PFSK-1 (cell line): ENCODE data around the gene DHRSX.

ENCODE experiments used
- FOXP2 ChIP-seq: optimal IDR thresholded peaks from 2 replicates; pipeline ENCODE3; 2011; ENCODE audit warnings: borderline replicate concordance, control low read depth, inconsistent platforms; ENCODE audit not compliant: insufficient read depth; ENCODE audit errors: extremely low read length, extremely low read depth
- POLR2AphosphoS5 ChIP-seq: IDR thresholded peaks from 2 replicates; pipeline ENCODE4 v1.6.1; 2012; ENCODE audit warnings: low read depth, mild to moderate bottlenecking, control low read depth, low read length, moderate library complexity
- SIN3A ChIP-seq: IDR thresholded peaks from 2 replicates; pipeline ENCODE4 v1.6.1; 2012; ENCODE audit warnings: mild to moderate bottlenecking, low read length, moderate library complexity, borderline replicate concordance; ENCODE audit not compliant: insufficient read depth
- TAF1 ChIP-seq: IDR thresholded peaks from 2 replicates; pipeline ENCODE4 v1.6.1; 2012; ENCODE audit warnings: low read length, control low read depth, borderline replicate concordance; ENCODE audit not compliant: insufficient read depth
- TF ChIP-seq, protein P1 (sequence below), 2 experiments: IDR thresholded peaks; 2 replicates each; pipeline versions ENCODE4 v1.6.1 to v1.8.0; 2011 to 2012; ENCODE audit warnings: low read depth in 2 of 2, low read length in 2 of 2, control low read depth in 1 of 2, inconsistent platforms in 1 of 2, mild to moderate bottlenecking in 1 of 2, moderate library complexity in 1 of 2; ENCODE audit not compliant: insufficient read depth in 1 of 2

DHRSX gene

GRCh38 chrX:2495595-2495994 is 5.2 kb downstream of the DHRSX start:
- TF ChIP-seq SIN3A = no peak
- TF ChIP-seq POLR2AphosphoS5 = no peak
- TF ChIP-seq FOXP2 = no peak
- TF ChIP-seq, protein P1, sequence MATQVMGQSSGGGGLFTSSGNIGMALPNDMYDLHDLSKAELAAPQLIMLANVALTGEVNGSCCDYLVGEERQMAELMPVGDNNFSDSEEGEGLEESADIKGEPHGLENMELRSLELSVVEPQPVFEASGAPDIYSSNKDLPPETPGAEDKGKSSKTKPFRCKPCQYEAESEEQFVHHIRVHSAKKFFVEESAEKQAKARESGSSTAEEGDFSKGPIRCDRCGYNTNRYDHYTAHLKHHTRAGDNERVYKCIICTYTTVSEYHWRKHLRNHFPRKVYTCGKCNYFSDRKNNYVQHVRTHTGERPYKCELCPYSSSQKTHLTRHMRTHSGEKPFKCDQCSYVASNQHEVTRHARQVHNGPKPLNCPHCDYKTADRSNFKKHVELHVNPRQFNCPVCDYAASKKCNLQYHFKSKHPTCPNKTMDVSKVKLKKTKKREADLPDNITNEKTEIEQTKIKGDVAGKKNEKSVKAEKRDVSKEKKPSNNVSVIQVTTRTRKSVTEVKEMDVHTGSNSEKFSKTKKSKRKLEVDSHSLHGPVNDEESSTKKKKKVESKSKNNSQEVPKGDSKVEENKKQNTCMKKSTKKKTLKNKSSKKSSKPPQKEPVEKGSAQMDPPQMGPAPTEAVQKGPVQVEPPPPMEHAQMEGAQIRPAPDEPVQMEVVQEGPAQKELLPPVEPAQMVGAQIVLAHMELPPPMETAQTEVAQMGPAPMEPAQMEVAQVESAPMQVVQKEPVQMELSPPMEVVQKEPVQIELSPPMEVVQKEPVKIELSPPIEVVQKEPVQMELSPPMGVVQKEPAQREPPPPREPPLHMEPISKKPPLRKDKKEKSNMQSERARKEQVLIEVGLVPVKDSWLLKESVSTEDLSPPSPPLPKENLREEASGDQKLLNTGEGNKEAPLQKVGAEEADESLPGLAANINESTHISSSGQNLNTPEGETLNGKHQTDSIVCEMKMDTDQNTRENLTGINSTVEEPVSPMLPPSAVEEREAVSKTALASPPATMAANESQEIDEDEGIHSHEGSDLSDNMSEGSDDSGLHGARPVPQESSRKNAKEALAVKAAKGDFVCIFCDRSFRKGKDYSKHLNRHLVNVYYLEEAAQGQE (IDR thresholded peaks at IDR 0.05; ENCODE audit: insufficient read depth in 1 of 2, low read depth in 2 of 2, low read length in 2 of 2) = no peak

DNA sequence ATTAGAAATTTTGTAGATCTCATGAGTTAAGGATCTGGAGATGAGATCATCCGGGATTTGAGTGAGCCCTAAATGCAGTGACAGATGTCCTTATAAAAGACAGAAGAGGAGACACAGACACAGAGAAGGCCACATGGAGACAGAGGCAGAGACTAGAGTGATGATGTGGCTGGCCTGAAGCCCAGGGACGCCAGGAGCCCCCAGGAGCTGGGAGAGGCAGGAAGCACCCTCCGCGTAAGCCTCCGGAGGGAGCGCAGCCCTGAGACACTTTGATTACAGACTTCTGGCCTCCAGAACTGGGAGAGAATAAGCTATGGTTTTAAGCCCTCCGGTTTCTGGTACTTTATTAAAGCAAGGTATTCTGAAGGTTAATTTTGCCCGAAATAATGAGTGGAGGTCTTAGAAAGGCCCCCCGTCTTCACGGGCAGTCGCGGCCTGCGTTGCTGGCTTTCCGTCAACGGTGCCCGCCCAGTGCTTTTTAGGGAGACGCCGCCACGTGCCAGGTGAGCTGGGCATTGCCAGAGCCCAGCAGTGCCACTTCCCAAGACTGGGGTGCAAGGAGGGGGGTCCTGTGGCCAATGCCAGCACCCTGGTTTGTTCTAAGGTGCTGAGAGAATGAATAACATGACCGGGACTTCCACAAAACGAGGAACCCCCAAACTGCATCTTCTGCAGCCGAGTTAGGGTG is 8.1 kb downstream of the DHRSX start:
- TF ChIP-seq FOXP2 (no peak), POLR2AphosphoS5 (no peak), SIN3A (no peak), TAF1 (no peak)
- TF ChIP-seq, protein P1 (IDR thresholded peaks at IDR 0.05; ENCODE audit: insufficient read depth in 1 of 2, low read depth in 2 of 2, low read length in 2 of 2) = no peak

- TF ChIP-seq POLR2AphosphoS5 (no peak), FOXP2 (no peak), TAF1 (no peak), SIN3A (no peak)
Measured at GRCh38 chrX:2490634-2491033, 10.1 kb downstream of the DHRSX start.

- no peak for TF ChIP-seq SIN3A
Measured at GRCh38 chrX:2489446-2490445, 11.0 kb downstream of the DHRSX start.

- TF ChIP-seq POLR2AphosphoS5 (no peak), TAF1 (no peak), SIN3A (no peak)
- TF ChIP-seq, protein P1 (IDR thresholded peaks at IDR 0.05; ENCODE audit: insufficient read depth in 1 of 2, low read depth in 2 of 2, low read length in 2 of 2) = no peak
Measured at GRCh38 chrX:2488621-2489285, 12.0 kb downstream of the DHRSX start.

DNA sequence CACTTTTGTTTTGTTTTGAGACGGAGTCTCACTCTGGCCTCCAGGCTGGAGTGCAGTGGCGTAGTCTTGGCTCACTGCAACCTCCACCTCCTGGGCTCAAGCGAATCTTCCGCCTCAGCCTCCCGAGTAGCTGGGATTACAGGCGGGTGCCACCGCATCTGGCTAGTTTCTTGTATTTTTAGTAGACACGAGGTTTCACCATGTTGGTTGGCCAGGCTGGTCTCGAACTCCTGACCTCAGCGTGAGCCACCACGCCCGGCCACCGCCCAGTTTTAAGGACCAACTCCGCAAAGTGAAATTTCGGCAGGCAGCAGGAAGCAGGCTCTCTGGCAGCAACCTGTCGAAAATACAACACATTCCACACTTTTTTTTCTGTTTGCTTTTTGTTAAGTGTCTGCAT is 13.4 kb downstream of the DHRSX start:
- TF ChIP-seq FOXP2 (no peak), TAF1 (no peak), SIN3A (no peak), POLR2AphosphoS5 (no peak)
- TF ChIP-seq, protein P1 (IDR thresholded peaks at IDR 0.05; ENCODE audit: insufficient read depth in 1 of 2, low read depth in 2 of 2, low read length in 2 of 2) = no peak
